NCI-H1436 treated with DMSO at 0.1 percent for 48 hours (cell line): Measurements from ENCODE around the gene TFDP2.
A peak's percentile ranks its signal among the peaks of the same experiment; 100 is the strongest.
"Not testable (repeated sequence)": the region's sequence is repeated elsewhere in the genome, so short reads cannot be mapped to it uniquely, and the experiment has no call there.

ENCODE experiments used
- DNase-seq: peaks from one replicate; lab custom pipeline; 2025; lab: John Stamatoyannopoulos, UW

The TFDP2 gene

GRCh38 chr3:141926929-141927328, 222.4 kb downstream of the TFDP2 start:
- DNase-seq = no peak

DNA sequence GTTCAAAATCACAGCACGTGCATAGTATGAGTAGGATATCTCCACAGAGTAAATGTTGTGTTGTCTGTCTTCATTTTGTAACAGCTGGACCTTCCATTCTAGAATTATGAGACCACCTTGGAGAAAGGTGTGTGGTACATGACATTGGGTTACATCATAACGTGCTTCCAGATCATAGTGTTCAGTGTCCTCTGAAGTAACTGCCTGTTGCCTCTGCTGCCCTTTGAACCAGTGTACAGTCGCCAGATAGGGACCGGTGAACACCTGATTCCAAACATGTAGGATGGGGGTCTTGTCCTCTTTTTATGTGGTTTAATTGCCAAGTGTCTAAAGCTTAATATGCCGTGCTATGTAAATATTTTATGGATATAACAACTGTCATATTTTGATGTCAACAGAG, 223.7 kb downstream of the TFDP2 start:
- DNase-seq = not testable (repeated sequence)

DNA sequence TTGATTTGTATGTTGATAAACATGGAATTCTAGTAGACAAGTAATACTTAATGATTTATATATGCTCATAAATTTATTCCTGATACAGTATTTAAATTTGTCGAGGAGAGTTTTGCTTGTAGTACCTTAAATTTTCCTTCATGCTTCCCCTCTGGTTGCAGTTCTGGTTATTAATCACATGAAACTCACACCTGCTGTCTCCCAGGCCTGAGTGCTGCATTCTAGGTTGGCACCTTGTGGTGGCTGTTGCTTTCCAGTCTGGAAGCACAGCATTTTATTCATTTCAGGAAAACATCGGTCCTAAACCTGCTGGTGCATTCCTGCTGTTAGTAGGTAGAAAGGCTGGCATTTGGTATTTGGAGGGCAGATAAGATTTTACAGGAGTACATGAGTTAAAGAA, 228.0 kb downstream of the TFDP2 start:
- DNase-seq = no peak

GRCh38 chr3:141920701-141921100, 228.6 kb downstream of the TFDP2 start:
- no peak for DNase-seq

DNA sequence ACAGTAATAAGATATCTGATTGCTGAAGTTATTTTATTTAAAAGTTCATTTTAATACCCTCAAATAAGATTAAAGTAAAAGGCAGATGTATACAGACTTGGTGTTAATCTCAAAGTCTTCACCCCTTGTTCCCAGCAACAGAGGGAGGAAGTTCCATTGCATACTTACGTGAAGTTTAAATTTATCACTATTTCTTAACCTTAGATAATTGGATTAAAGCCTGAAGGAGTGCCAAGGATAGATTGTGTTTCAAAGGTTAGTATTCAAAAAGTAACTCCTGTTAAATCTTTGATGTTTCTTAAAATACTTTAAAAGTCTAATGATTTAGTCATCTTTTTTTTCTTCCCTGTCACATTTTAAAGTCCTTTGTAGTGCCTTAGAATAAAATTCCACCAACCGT, 233.6 kb downstream of the TFDP2 start:
- DNase-seq = no peak

DNA sequence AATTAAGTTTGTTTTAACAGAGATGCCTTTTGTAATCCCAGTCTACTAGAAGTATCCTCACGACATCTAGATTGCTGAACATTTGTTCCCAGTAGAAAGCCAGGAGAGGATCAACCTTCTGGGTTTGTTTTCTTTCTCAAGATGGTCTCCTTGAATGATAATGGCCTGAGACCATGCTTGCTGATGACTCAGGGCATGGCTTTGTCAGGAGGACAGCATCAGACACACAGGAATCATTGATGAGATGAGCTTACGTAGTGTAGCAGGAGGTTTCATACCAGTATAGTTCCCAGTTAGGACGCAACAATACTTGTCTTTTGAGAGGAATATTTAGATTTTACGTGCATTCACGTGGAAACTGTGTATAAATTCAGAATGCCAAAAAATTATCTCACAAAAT, 234.3 kb downstream of the TFDP2 start:
- DNase-seq = no peak

- DNase-seq = no peak
Observed at GRCh38 chr3:141914311-141914710, 235.0 kb downstream of the TFDP2 start.

- DNase-seq = peak; percentile 40
Observed at GRCh38 chr3:141913150-141913811, 236.1 kb downstream of the TFDP2 start.

- DNase-seq = not testable (repeated sequence)
Observed at GRCh38 chr3:141909986-141910385, 239.4 kb downstream of the TFDP2 start.

DNA sequence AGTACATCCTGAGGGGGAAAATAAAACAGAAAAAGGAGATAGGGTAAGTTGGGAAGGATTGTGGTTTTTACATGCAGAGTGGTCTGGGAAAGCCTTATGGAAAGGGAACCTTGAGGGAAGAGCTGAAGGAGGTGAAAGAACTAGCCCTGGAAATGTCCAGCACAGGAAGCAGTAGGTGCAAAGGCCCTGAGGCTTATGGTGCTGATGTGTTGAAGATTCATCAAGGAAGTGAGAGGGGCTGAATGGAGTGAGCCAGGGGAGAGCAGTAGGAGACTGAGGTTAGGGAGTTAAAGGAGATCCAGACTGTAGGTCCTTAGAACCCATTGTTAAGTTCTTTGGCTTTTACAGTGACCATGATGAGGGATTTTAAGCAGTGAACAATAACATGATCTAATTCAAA, 239.9 kb downstream of the TFDP2 start:
- no peak for DNase-seq

DNA sequence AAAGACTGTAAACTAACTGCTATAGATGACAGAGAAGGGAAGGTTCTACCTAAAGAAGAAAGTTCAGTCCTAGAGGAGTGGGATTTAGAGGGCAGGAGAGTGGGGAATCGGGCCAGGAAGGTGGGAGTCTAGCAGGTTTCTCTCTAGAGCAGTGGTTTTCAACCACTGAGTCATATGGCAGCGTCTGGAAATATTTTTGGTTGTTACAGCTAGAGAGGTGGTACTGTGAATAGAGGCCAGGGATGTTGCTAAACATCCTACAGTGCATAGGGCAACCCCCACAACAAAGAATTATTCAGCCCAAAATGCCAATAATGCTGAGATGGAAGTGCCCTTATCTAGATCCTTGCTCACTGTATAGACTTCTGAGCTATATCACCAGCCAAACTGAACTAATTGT, 244.2 kb downstream of the TFDP2 start:
- DNase-seq = no peak

GRCh38 chr3:141904203-141904602, 245.1 kb downstream of the TFDP2 start:
- no peak for DNase-seq

- DNase-seq = no peak
Observed at GRCh38 chr3:141901914-141902313, 247.4 kb downstream of the TFDP2 start.

DNA sequence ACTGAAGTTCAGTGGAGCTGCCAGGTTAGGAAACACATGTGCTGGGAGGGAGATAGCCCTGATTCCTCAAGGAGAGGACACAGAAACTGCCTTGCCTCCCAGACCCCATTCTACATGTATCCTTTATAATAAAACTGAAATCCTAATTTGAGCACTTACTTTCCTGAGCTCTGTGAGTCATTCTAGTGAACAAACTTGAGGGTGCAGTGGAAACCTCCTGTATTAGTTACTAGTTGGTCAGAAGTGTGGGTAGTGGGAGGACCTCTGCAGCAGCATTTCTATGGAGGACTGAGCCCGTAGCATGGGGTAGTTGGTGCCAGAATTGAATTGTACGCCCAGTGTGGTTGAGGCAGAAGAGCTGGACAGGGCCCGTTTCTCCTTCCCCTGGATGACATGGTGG, 249.0 kb downstream of the TFDP2 start:
- no peak for DNase-seq

DNA sequence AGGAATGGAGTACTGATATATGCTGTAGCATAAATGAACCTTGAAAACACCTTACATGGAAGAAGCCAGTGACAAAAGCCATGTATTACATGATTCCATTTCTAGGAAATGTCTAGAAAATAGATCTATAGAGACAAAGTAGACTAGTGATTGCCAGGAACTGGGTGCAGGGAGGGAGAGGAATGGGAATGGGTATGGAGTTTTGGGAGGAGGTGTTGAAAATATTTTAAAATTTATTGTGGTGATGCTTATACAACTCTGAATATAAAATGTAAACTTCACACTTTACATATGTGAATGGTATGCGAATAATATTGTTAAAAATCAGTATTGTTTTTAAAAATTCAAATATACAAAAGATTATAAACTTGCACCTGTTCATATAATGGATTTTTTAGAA, 250.4 kb downstream of the TFDP2 start:
- no peak for DNase-seq

GRCh38 chr3:141895731-141896130, 253.6 kb downstream of the TFDP2 start:
- DNase-seq = no peak

- DNase-seq = no peak
Observed at GRCh38 chr3:141894524-141895176, 254.7 kb downstream of the TFDP2 start.
